B cell (primary cell): ENCODE data around the gene CR1. TPM values are rescaled to one million over a fixed set of nuclear protein-coding genes. Genes with fewer than 3 reads are reported as not detected.

ENCODE experiments used
- ATAC-seq: fragments of 200-7000 bp; cut with Tn5 transposase; one replicate; pipeline ENCODE4 v1.10.0; 2021; ENCODE audit warnings: low read depth, mild to moderate bottlenecking, moderate number of reproducible peaks, moderate library complexity
- CTCF ChIA-PET: fragments of 350-600 bp; sonication (Branson Sonifier 250); formaldehyde crosslinking; loops from one replicate; lab custom pipeline; 2021; ENCODE audit warnings: antibody characterized with exemption, inconsistent platforms; lab: Charles Lee
- POLR2A ChIA-PET: fragments of 350-600 bp; sonication (Branson Sonifier 250); formaldehyde crosslinking; loops from one replicate; lab custom pipeline; 2021; ENCODE audit warnings: antibody characterized with exemption; lab: Charles Lee
- DNase-seq: peaks from one replicate; pipeline ENCODE4 v3.0.0; 2013
- H2AFZ ChIP-seq: 2 replicates; pipeline ENCODE4 v1.6.1; 2012; ENCODE audit warnings: mild to moderate bottlenecking, low read depth, low read length; ENCODE audit not compliant: insufficient read depth, poor library complexity, severe bottlenecking
- H3K27ac ChIP-seq, 2 donors: 1 replicate in 1 of 2; 2 replicates in 1 of 2; pipeline ENCODE4 v1.5.1; 2012 to 2013; ENCODE audit warnings: low read length in 2 of 2, mild to moderate bottlenecking in 2 of 2, moderate library complexity in 1 of 2
- H3K27me3 ChIP-seq, 4 experiments: fragments of 200-600 bp in 1 of 4; sonication (generic) in 1 of 4; replicated peaks in 1 of 4; 1 replicate in 2 of 4; 2 replicates in 2 of 4; pipeline versions ENCODE4 v1.6.1 to v1.7.0; 2013 to 2016; ENCODE audit warnings: low read length in 3 of 4, mild to moderate bottlenecking in 2 of 4, mixed read lengths in 1 of 4, moderate library complexity in 1 of 4; ENCODE audit not compliant: insufficient read depth in 4 of 4, control insufficient read depth in 3 of 4; ENCODE audit errors: control extremely low read depth in 1 of 4
- H3K36me3 ChIP-seq, 2 experiments: replicated peaks in 1 of 2; 1 replicate in 1 of 2; 2 replicates in 1 of 2; pipeline versions ENCODE4 v1.6.1 to v1.7.1; 2013; ENCODE audit warnings: low read length in 1 of 2; ENCODE audit not compliant: insufficient read depth in 2 of 2, control insufficient read depth in 1 of 2; ENCODE audit errors: control extremely low read depth in 1 of 2, extremely low read depth in 1 of 2
- H3K4me1 ChIP-seq, 2 donors: fragments of 200-600 bp in 1 of 2; sonication (generic) in 1 of 2; 1 replicate in 1 of 2; 2 replicates in 1 of 2; pipeline versions ENCODE4 v1.5.1 to v1.6.1; 2013 to 2017; ENCODE audit warnings: low read length in 2 of 2; ENCODE audit not compliant: control insufficient read depth in 2 of 2, insufficient read depth in 2 of 2
- H3K4me2 ChIP-seq: replicated peaks from 2 replicates; pipeline ENCODE3; 2012; ENCODE audit warnings: mild to moderate bottlenecking, low read depth, low read length; ENCODE audit not compliant: poor library complexity, severe bottlenecking
- H3K4me3 ChIP-seq, 5 experiments: fragments of 200-600 bp in 1 of 5; sonication (generic) in 1 of 5; 1 replicate in 3 of 5; 2 replicates in 2 of 5; pipeline versions ENCODE4 v1.5.1 to v1.7.0; 2011 to 2016; ENCODE audit warnings: low read length in 4 of 5, mild to moderate bottlenecking in 4 of 5, low read depth in 2 of 5, control low read depth in 1 of 5, moderate library complexity in 1 of 5; ENCODE audit not compliant: insufficient read depth in 1 of 5; ENCODE audit errors: control extremely low read depth in 1 of 5, extremely low read depth in 1 of 5
- H3K79me2 ChIP-seq: fragments of 200-600 bp; sonication (generic); one replicate; pipeline ENCODE4 v1.6.0; 2016; ENCODE audit warnings: low read length; ENCODE audit not compliant: control insufficient read depth, insufficient read depth
- H3K9ac ChIP-seq: fragments of 200-600 bp; sonication (generic); 2 replicates; pipeline ENCODE4 v1.6.1; 2017; ENCODE audit warnings: mild to moderate bottlenecking, low read length, moderate library complexity
- H3K9me3 ChIP-seq, 3 donors: one replicate each; pipeline versions ENCODE4 v1.6.1 to v1.7.1; 2013; ENCODE audit warnings: low read length in 2 of 3; ENCODE audit not compliant: control insufficient read depth in 2 of 3, insufficient read depth in 1 of 3; ENCODE audit errors: control extremely low read depth in 1 of 3
- H4K20me1 ChIP-seq: 2 replicates; pipeline ENCODE4 v1.6.0; 2012; ENCODE audit warnings: mild to moderate bottlenecking, low read length; ENCODE audit not compliant: insufficient read depth, control insufficient read depth, poor library complexity, severe bottlenecking
- H3K27ac Mint-ChIP-seq: one replicate; pipeline ENCODE4 v1.8.0; 2021; ENCODE audit warnings: mixed read lengths
- H3K27me3 Mint-ChIP-seq: one replicate; pipeline ENCODE4 v1.8.0; 2021; ENCODE audit warnings: mixed read lengths
- H3K4me1 Mint-ChIP-seq: one replicate; pipeline ENCODE4 v1.8.0; 2021; ENCODE audit warnings: mixed read lengths
- H3K4me3 Mint-ChIP-seq: one replicate; pipeline ENCODE4 v1.8.0; 2021; ENCODE audit warnings: mixed read lengths
- H3K9me3 Mint-ChIP-seq: one replicate; pipeline ENCODE4 v1.8.0; 2022; ENCODE audit warnings: mixed read lengths; ENCODE audit not compliant: insufficient read depth
- EZH2 ChIP-seq: IDR thresholded peaks from 2 replicates; pipeline ENCODE4 v1.6.1; 2012; ENCODE audit warnings: borderline replicate concordance, low read depth, mild to moderate bottlenecking, moderate library complexity, low read length; ENCODE audit not compliant: insufficient read depth, poor library complexity, severe bottlenecking
- WGBS: methylation state at CpG from one replicate; pipeline ENCODE4 v1.1.5; 2013; ENCODE audit warnings: missing lambda C conversion rate; ENCODE audit not compliant: insufficient coverage; 5-methylcytosine and 5-hydroxymethylcytosine counted together
- intact Hi-C: fragments of 100-400 bp; cut with micrococcal nuclease; formaldehyde crosslinking; loops from one replicate; pipeline ENCODE4 v1.10.0; 2022
- polyA plus RNA-seq: library from polyadenylated mRNA; depleted of rRNA; stranded (reverse); fragments of >200 nt; gene quantifications from 2 replicates; pipeline ENCODE4 v1.2.3, GENCODE V29; 2012
- total RNA-seq, 2 donors: library from RNA; stranded (reverse); fragments of 120-200 nt in 1 of 2; gene quantifications; 1 replicate in 1 of 2; 2 replicates in 1 of 2; pipeline versions ENCODE4 v1.2.3 to v1.2.4, GENCODE V29; 2013 to 2022
- TF ChIP-seq, protein P1 (sequence below): fragments of 200-600 bp; IDR thresholded peaks from one replicate; pipeline ENCODE4 v1.8.0; 2022; ENCODE audit warnings: antibody characterized with exemption, mild to moderate bottlenecking

Gene CR1
- total and polyA plus RNA-seq, 2 donors (not counting 1 experiment from before 2014, with no cell fraction given): 26.4 to 36.7 TPM

GRCh38 chr1:207626972-207627337 is 131.0 kb downstream of the CR1 start:
- no peak for ATAC-seq
- H3K27me3 ChIP-seq: no peaks in the 10 kb centered on the region
- H3K4me1 ChIP-seq: no peaks in the 10 kb centered on the region
- no peaks in the 10 kb centered on the region for H3K9me3 ChIP-seq
- Mint-ChIP-seq H3K4me3 (no peak overlapping the region), H3K27ac (no peak overlapping the region), H3K9me3 (peaks cover 3% of the 10 kb centered on the region), H3K4me1 (no peaks in the 10 kb centered on the region), H3K27me3 (no peaks in the 10 kb centered on the region)
- H3K27ac ChIP-seq: no peak overlapping the region
- no peak overlapping the region for H3K9ac ChIP-seq
- intact Hi-C loops: no loop called here
- H2AFZ ChIP-seq: no peak overlapping the region
- ChIA-PET CTCF (no interaction called here), POLR2A (no interaction called here)
- H4K20me1 ChIP-seq: no peaks in the 10 kb centered on the region
- no peak for TF ChIP-seq EZH2
- TF ChIP-seq, protein P1, sequence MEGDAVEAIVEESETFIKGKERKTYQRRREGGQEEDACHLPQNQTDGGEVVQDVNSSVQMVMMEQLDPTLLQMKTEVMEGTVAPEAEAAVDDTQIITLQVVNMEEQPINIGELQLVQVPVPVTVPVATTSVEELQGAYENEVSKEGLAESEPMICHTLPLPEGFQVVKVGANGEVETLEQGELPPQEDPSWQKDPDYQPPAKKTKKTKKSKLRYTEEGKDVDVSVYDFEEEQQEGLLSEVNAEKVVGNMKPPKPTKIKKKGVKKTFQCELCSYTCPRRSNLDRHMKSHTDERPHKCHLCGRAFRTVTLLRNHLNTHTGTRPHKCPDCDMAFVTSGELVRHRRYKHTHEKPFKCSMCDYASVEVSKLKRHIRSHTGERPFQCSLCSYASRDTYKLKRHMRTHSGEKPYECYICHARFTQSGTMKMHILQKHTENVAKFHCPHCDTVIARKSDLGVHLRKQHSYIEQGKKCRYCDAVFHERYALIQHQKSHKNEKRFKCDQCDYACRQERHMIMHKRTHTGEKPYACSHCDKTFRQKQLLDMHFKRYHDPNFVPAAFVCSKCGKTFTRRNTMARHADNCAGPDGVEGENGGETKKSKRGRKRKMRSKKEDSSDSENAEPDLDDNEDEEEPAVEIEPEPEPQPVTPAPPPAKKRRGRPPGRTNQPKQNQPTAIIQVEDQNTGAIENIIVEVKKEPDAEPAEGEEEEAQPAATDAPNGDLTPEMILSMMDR: no peak
- DNase-seq: no peak
- no peaks in the 10 kb centered on the region for H3K79me2 ChIP-seq
- peaks cover 3 to 36% of the 10 kb centered on the region in 2 experiments for H3K36me3 ChIP-seq
- H3K4me3 ChIP-seq: no peak overlapping the region
- no CpG with 5 or more reads among the region's 1 CpG for WGBS
- H3K4me2 ChIP-seq: no peak overlapping the region

DNA sequence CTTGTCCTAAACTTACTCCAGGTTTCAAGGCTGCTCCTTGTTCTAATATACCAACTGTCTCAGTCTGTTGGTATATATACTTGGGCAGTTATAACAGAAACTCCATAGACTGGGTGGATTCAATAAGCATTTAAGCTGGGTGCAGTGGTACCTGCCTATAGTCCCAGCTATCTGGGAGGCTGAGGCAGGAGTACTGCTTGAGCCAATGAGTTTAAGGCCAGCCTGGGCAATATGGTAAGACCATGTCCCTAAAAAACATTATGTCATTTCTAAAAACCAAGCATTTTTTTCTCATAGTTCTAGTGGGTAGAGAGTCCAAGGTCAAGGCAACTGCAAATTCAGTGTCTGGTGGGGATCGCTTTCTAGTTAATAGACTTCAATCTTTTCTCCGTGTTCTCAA is 131.5 kb downstream of the CR1 start:
- no peaks in the 10 kb centered on the region for H3K4me1 Mint-ChIP-seq
- ATAC-seq (no peak), DNase-seq (no peak)
- no peaks in the 10 kb centered on the region for H3K27me3 ChIP-seq
- H3K4me1 ChIP-seq: no peaks in the 10 kb centered on the region
- TF ChIP-seq, protein P1: no peak
- no peak for TF ChIP-seq EZH2
- ChIA-PET POLR2A (no interaction called here), CTCF (no interaction called here)
- H3K9me3 Mint-ChIP-seq: peaks cover 3% of the 10 kb centered on the region
- H3K4me3 ChIP-seq: no peak overlapping the region
- 93% methylated on average over 2 of the region's 2 CpGs for WGBS
- no peak overlapping the region for H3K4me3 Mint-ChIP-seq
- no peak overlapping the region for H3K9ac ChIP-seq
- H2AFZ ChIP-seq: no peak overlapping the region
- H3K27me3 Mint-ChIP-seq: no peaks in the 10 kb centered on the region
- no peaks in the 10 kb centered on the region for H3K9me3 ChIP-seq
- no peaks in the 10 kb centered on the region for H3K79me2 ChIP-seq
- no peak overlapping the region for H3K27ac Mint-ChIP-seq
- H4K20me1 ChIP-seq: no peaks in the 10 kb centered on the region
- H3K4me2 ChIP-seq: no peak overlapping the region
- peaks cover 0 to 36% of the 10 kb centered on the region in 2 experiments for H3K36me3 ChIP-seq
- H3K27ac ChIP-seq: no peak overlapping the region
- intact Hi-C loops: no loop called here
